Gastroesophageal sphincter (tissue), 3 donors: ENCODE measurements around the gene BCDIN3D.

Experiments
- CTCF ChIP-seq, 4 experiments: fragments of 200-600 bp in 2 of 4; fragments of 450-650 bp in 2 of 4; sonication (generic) in 1 of 4; IDR thresholded peaks; one replicate each; pipeline ENCODE4 v1.5.1; 2017 to 2019; ENCODE audit warnings: antibody characterized with exemption in 4 of 4, mild to moderate bottlenecking in 2 of 4, moderate library complexity in 2 of 4
- POLR2A ChIP-seq, 2 donors: fragments of 450-650 bp; IDR thresholded peaks; one replicate each; pipeline ENCODE4 v1.6.1; 2017; ENCODE audit warnings: antibody characterized with exemption in 2 of 2, mild to moderate bottlenecking in 2 of 2, moderate library complexity in 1 of 2

DNA sequence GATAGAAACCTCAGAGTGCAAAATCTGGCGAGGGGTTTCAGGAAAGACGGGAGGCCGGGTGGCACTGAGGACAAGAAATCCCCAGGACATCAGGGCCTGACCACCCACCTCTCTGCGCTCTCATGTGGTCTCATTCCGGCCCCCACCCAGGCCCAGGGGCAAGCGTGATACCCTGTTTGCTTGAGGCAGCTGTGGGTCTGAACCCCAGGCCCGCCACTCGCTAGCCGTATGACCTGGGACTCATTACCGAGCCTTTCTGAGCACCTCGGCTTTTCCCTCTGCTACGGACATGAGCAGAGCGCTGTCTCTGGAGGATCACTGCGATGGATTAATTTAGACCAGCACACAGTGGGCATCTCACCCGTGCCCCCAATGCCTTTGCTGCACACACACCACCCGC, 25.5 kb upstream of the BCDIN3D start:
- no peak for TF ChIP-seq CTCF (IDR thresholded peaks at IDR 0.05)
- no peak for TF ChIP-seq POLR2A (IDR thresholded peaks at IDR 0.05)
